Measurements from ENCODE around the gene COL4A1. TPM values are rescaled to one million over a fixed set of nuclear protein-coding genes. Genes with fewer than 3 reads are reported as not detected.

The COL4A1 gene
- total RNA-seq, 2 experiments from 2014 or later = 0.08 to 0.16 TPM

DNA sequence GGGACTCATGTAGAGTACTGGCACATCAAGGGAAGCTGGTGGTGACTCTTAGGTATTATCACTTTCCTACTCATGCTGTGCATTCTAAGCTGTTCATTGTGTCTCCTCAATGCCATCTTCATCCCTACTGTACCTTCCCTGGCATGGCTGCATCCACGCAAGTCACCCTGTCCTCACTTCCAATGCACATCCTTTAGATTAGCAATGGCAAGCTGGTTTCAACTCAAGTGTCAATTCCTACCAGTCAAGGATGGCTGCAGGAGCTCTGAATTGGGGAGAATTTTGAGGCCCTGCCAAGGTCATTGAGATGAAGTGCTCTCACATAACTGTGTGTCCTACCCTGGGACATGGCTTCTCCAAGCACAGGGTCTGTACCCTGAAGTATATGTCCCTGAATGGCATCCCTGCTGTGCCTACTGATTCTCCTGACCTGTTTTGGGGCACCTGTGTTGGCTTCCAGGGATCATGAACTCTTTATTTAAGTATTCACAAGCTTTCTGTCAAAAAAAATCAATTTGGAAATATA lies 24.6 kb downstream of the COL4A1 start:
- H3K27me3 ChIP-seq (ENCODE audit: control insufficient read depth in 1 of 2, insufficient read depth in 2 of 2, low read length in 2 of 2) = no peaks in the 10 kb centered on the region
- no peak overlapping the region for H3K27ac ChIP-seq (ENCODE audit: low read depth in 1 of 2, low read length in 2 of 2)
- no peak for ATAC-seq (ENCODE audit: poor library complexity)
- no peaks in the 10 kb centered on the region for H3K4me1 ChIP-seq (ENCODE audit: insufficient read depth, low read length)
- intact Hi-C loops (cut with DNase I, micrococcal nuclease) = no loop called here
- ChIA-PET POLR2A (interaction anchor here (0.7 kb wide), 1 partner anchor 792 kb away, joined by 3 read pairs; no protein-coding TSS in a partner anchor), CTCF (no interaction called here)
- no peaks in the 10 kb centered on the region for H3K36me3 Mint-ChIP-seq (ENCODE audit: low read depth)
- H3K27me3 Mint-ChIP-seq = peaks cover 49% of the 10 kb centered on the region
- no peak overlapping the region for H3K27ac Mint-ChIP-seq
- H3K36me3 ChIP-seq (ENCODE audit: insufficient read depth, low read length) = no peaks in the 10 kb centered on the region
- H3K9me3 ChIP-seq (ENCODE audit: control insufficient read depth in 1 of 2, insufficient read depth in 1 of 2, low read length in 2 of 2) = peaks cover 0 to 5% of the 10 kb centered on the region in 2 experiments
- H3K4me3 Mint-ChIP-seq = no peak overlapping the region
- H3K4me3 ChIP-seq (ENCODE audit: low read length) = no peak overlapping the region
- DNase-seq = no peak
- H3K9me3 Mint-ChIP-seq = no peaks in the 10 kb centered on the region
- TF ChIP-seq, protein P1, sequence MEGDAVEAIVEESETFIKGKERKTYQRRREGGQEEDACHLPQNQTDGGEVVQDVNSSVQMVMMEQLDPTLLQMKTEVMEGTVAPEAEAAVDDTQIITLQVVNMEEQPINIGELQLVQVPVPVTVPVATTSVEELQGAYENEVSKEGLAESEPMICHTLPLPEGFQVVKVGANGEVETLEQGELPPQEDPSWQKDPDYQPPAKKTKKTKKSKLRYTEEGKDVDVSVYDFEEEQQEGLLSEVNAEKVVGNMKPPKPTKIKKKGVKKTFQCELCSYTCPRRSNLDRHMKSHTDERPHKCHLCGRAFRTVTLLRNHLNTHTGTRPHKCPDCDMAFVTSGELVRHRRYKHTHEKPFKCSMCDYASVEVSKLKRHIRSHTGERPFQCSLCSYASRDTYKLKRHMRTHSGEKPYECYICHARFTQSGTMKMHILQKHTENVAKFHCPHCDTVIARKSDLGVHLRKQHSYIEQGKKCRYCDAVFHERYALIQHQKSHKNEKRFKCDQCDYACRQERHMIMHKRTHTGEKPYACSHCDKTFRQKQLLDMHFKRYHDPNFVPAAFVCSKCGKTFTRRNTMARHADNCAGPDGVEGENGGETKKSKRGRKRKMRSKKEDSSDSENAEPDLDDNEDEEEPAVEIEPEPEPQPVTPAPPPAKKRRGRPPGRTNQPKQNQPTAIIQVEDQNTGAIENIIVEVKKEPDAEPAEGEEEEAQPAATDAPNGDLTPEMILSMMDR (IDR thresholded peaks at IDR 0.05) = no peak
- no peaks in the 10 kb centered on the region for H3K4me1 Mint-ChIP-seq (ENCODE audit: low read depth)

DNA sequence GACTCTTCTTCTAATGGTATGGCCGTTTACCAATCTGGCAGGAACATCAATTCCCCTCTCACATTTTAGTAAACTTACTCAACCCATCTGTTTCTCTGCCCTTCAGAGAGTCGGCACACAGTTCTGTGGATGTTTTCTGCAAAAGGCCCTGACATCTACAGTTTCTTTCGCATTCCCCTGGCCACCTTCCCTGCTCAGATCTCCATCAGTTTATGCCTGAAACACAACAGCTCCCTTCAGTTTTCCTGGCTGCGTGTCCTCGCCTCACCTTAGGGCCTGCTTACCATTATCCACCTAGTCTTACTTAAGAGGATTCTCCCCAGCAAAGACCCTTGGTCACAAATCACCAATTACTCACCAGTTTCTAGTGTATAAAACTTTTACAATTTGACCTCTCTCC lies 25.2 kb downstream of the COL4A1 start:
- Histone ChIP-seq H3K27me3 (ENCODE audit: control insufficient read depth in 1 of 2, insufficient read depth in 2 of 2, low read length in 2 of 2) (no peaks in the 10 kb centered on the region), H3K4me3 (ENCODE audit: low read length) (no peak overlapping the region), H3K27ac (ENCODE audit: low read depth in 1 of 2, low read length in 2 of 2) (no peak overlapping the region), H3K4me1 (ENCODE audit: insufficient read depth, low read length) (no peaks in the 10 kb centered on the region), H3K9me3 (ENCODE audit: control insufficient read depth in 1 of 2, insufficient read depth in 1 of 2, low read length in 2 of 2) (no peaks in the 10 kb centered on the region), H3K36me3 (ENCODE audit: insufficient read depth, low read length) (no peaks in the 10 kb centered on the region)
- no peak for DNase-seq
- Mint-ChIP-seq H3K9me3 (no peaks in the 10 kb centered on the region), H3K27ac (no peak overlapping the region), H3K4me3 (no peak overlapping the region), H3K27me3 (peaks cover 49% of the 10 kb centered on the region), H3K36me3 (ENCODE audit: low read depth) (no peaks in the 10 kb centered on the region), H3K4me1 (ENCODE audit: low read depth) (no peaks in the 10 kb centered on the region)
- intact Hi-C loops (cut with DNase I, micrococcal nuclease) = no loop called here
- CTCF ChIA-PET = no interaction called here
- ATAC-seq (ENCODE audit: poor library complexity) = no peak
- POLR2A ChIA-PET = no interaction called here
- TF ChIP-seq, protein P1 (IDR thresholded peaks at IDR 0.05) = no peak

DNA sequence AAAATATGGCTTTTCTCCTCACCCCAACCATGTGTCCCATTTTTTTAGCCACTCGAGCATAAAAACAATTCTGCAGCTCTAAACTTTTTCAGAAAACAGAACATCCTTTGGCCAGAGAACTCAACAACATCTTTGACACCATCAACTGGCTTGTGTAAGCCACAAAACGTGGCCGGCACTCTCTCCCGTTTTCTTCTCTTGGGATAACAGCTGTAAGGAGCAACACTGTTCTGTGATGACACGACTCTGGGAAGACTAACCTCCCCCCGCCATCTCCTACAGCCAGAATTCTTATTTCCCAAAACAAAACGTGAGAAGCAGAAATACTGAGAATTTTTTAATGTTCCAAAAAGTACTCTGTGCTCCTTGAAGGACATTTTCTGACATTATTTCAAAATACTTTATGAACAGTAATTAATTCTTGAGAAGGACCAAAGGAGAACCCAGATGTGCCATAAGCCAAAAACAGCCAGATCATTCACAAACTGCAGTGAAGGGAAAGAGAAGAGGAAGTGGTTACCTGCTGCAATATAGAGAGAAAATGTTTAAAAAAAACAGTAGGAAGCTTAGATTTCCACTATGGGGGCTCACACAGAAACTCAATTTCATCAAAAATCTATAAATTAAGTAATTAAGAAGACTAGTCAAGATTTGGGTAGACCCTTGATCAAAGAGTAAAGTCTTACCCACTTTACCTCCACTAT lies 25.8 kb downstream of the COL4A1 start:
- intact Hi-C loops (cut with DNase I, micrococcal nuclease) = no loop called here
- no peaks in the 10 kb centered on the region for H3K4me1 ChIP-seq (ENCODE audit: insufficient read depth, low read length)
- Mint-ChIP-seq H3K4me1 (ENCODE audit: low read depth) (no peaks in the 10 kb centered on the region), H3K27me3 (peaks cover 49% of the 10 kb centered on the region), H3K27ac (no peak overlapping the region), H3K4me3 (no peak overlapping the region), H3K9me3 (no peaks in the 10 kb centered on the region), H3K36me3 (ENCODE audit: low read depth) (no peaks in the 10 kb centered on the region)
- H3K27me3 ChIP-seq (ENCODE audit: control insufficient read depth in 1 of 2, insufficient read depth in 2 of 2, low read length in 2 of 2) = no peaks in the 10 kb centered on the region
- no peak overlapping the region for H3K27ac ChIP-seq (ENCODE audit: low read depth in 1 of 2, low read length in 2 of 2)
- no peak for ATAC-seq (ENCODE audit: poor library complexity)
- H3K36me3 ChIP-seq (ENCODE audit: insufficient read depth, low read length) = no peaks in the 10 kb centered on the region
- DNase-seq = no peak
- ChIA-PET CTCF (no interaction called here), POLR2A (no interaction called here)
- no peaks in the 10 kb centered on the region for H3K9me3 ChIP-seq (ENCODE audit: control insufficient read depth in 1 of 2, insufficient read depth in 1 of 2, low read length in 2 of 2)
- TF ChIP-seq, protein P1 (IDR thresholded peaks at IDR 0.05) = no peak
- no peak overlapping the region for H3K4me3 ChIP-seq (ENCODE audit: low read length)

Data from CD4-positive, alpha-beta T cell (primary cell).